Activated naive CD4-positive, alpha-beta T cell treated with anti-CD3 and anti-CD28 coated beads, Interleukin-2, amount 50 U/mL, for 24 hours (primary cell): ENCODE data around the gene GPRC5C.
A peak's percentile ranks its signal among the peaks of the same experiment; 100 is the strongest.

Source experiments
- H3K27ac Mint-ChIP-seq: one replicate; pipeline ENCODE4 v1.8.0; 2021; ENCODE audit warnings: mild to moderate bottlenecking, mixed read lengths
- H3K27me3 Mint-ChIP-seq: one replicate; pipeline ENCODE4 v1.8.0; 2021; ENCODE audit warnings: mixed read lengths
- H3K36me3 Mint-ChIP-seq: one replicate; pipeline ENCODE4 v1.8.0; 2021; ENCODE audit warnings: mixed read lengths
- H3K4me1 Mint-ChIP-seq: one replicate; pipeline ENCODE4 v1.8.0; 2021; ENCODE audit warnings: mixed read lengths
- H3K4me3 Mint-ChIP-seq: one replicate; pipeline ENCODE4 v1.8.0; 2021; ENCODE audit warnings: mild to moderate bottlenecking, mixed read lengths
- H3K9me3 Mint-ChIP-seq: one replicate; pipeline ENCODE4 v1.8.0; 2021; ENCODE audit warnings: mixed read lengths

Gene GPRC5C

GRCh38 chr17:74441537-74441936 lies 9.6 kb downstream of the GPRC5C start:
- Mint-ChIP-seq H3K4me3 (no peak overlapping the region), H3K27me3 (peaks cover 1% of the 10 kb centered on the region), H3K27ac (no peak overlapping the region), H3K9me3 (peaks cover 5% of the 10 kb centered on the region), H3K36me3 (no peaks in the 10 kb centered on the region), H3K4me1 (no peaks in the 10 kb centered on the region)

- Mint-ChIP-seq H3K4me1 (no peaks in the 10 kb centered on the region), H3K4me3 (no peak overlapping the region), H3K9me3 (peaks cover 5% of the 10 kb centered on the region), H3K27me3 (peaks cover 1% of the 10 kb centered on the region), H3K27ac (no peak overlapping the region), H3K36me3 (no peaks in the 10 kb centered on the region)
Measured at GRCh38 chr17:74442291-74442669, 10.4 kb downstream of the GPRC5C start.

- no peak overlapping the region for H3K27ac Mint-ChIP-seq
- H3K4me3 Mint-ChIP-seq, result no peak overlapping the region
- H3K9me3 Mint-ChIP-seq, result peaks cover 3% of the 10 kb centered on the region
- H3K36me3 Mint-ChIP-seq, result no peaks in the 10 kb centered on the region
- H3K4me1 Mint-ChIP-seq, result no peaks in the 10 kb centered on the region
- peaks cover 1% of the 10 kb centered on the region for H3K27me3 Mint-ChIP-seq
Measured at GRCh38 chr17:74442670-74443515, 11.0 kb downstream of the GPRC5C start.

- H3K27ac Mint-ChIP-seq, result no peak overlapping the region
- H3K9me3 Mint-ChIP-seq, result no peaks in the 10 kb centered on the region
- peaks cover 1% of the 10 kb centered on the region for H3K27me3 Mint-ChIP-seq
- no peak overlapping the region for H3K4me3 Mint-ChIP-seq
- no peaks in the 10 kb centered on the region for H3K4me1 Mint-ChIP-seq
- no peaks in the 10 kb centered on the region for H3K36me3 Mint-ChIP-seq
Measured at GRCh38 chr17:74443516-74444296, 11.8 kb downstream of the GPRC5C start.

DNA sequence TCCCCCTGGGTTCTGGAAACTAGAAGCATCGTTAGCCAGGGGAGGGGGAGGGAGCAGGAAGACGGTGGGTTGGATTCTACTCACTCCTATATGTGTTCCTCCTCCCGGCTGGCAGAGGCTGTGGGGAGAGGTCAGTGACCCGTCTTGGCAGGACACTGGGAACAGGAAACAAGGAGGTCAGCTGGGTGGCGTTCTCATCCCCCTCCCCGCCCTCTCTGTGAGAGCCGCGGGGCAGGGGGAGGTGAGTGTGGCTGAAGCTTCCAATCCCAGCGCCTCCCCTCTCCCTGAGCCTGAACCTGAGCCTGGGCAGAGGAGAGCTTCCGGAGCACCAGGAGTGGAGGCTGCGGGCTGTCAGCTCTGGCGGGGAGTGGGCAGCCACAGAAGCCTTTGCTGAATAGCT lies 12.5 kb downstream of the GPRC5C start:
- no peaks in the 10 kb centered on the region for H3K9me3 Mint-ChIP-seq
- peaks cover 1% of the 10 kb centered on the region for H3K27me3 Mint-ChIP-seq
- no peaks in the 10 kb centered on the region for H3K4me1 Mint-ChIP-seq
- H3K27ac Mint-ChIP-seq, result no peak overlapping the region
- H3K36me3 Mint-ChIP-seq, result no peaks in the 10 kb centered on the region
- no peak overlapping the region for H3K4me3 Mint-ChIP-seq

DNA sequence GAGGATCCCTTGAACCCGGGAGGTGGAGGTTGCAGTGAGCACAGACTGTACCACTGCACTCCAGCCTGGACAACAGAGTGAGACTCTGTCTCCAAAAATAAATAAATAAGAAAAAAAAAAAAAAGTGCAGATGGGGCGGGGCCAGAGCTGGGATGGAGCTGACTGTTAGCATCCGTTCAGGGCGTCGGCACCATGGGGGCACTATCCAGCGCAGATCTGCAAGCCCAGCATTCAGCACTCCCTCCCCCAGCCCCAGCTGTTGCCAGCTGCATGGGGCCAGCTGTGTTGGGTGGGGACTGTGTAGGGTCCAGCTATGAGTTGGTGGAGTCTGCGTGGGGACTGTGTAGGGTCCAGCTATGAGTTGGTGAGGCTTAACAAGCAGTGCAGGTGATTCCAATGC lies 13.3 kb downstream of the GPRC5C start:
- H3K27ac Mint-ChIP-seq, result no peak overlapping the region
- no peaks in the 10 kb centered on the region for H3K36me3 Mint-ChIP-seq
- no peaks in the 10 kb centered on the region for H3K4me1 Mint-ChIP-seq
- H3K27me3 Mint-ChIP-seq, result peaks cover 1% of the 10 kb centered on the region
- H3K9me3 Mint-ChIP-seq, result no peaks in the 10 kb centered on the region
- no peak overlapping the region for H3K4me3 Mint-ChIP-seq

GRCh38 chr17:74446551-74447500 lies 14.9 kb downstream of the GPRC5C start:
- no peak overlapping the region for H3K4me3 Mint-ChIP-seq
- no peaks in the 10 kb centered on the region for H3K4me1 Mint-ChIP-seq
- H3K27me3 Mint-ChIP-seq, result peaks cover 1% of the 10 kb centered on the region
- no peaks in the 10 kb centered on the region for H3K36me3 Mint-ChIP-seq
- no peaks in the 10 kb centered on the region for H3K9me3 Mint-ChIP-seq
- H3K27ac Mint-ChIP-seq, result no peak overlapping the region

DNA sequence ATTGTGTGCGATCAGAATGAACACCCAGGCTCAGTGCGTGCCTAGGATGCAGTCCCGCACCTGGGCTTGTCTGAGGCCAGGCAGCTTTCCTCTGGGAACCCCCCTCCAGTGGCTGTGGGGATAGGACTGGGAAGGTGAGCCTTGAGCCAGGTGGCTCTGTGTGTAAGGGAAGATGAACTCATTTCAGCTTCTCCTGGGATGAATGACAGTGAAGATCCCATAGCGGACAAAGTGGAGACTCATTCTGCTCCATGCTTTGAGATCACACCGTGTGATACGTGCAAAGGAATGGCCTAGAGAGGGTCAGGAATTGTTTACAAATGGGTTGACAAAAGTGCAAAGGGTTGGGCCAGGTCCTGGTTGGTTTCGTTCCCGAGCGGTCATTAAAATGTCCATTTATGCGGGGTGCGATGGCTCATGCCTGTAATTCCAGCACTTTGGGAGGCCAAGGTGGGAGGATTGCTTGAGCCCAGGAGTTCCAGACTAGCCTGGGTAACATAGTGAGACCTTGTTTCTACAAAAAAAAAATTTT lies 15.8 kb downstream of the GPRC5C start:
- H3K4me1 Mint-ChIP-seq, result no peaks in the 10 kb centered on the region
- no peaks in the 10 kb centered on the region for H3K9me3 Mint-ChIP-seq
- H3K27me3 Mint-ChIP-seq, result no peaks in the 10 kb centered on the region
- no peaks in the 10 kb centered on the region for H3K36me3 Mint-ChIP-seq
- no peak overlapping the region for H3K27ac Mint-ChIP-seq
- no peak overlapping the region for H3K4me3 Mint-ChIP-seq

- Mint-ChIP-seq H3K4me3 (no peak overlapping the region), H3K27me3 (no peaks in the 10 kb centered on the region), H3K4me1 (no peaks in the 10 kb centered on the region), H3K27ac (peak overlapping the region; percentile 41), H3K36me3 (no peaks in the 10 kb centered on the region), H3K9me3 (no peaks in the 10 kb centered on the region)
Measured at GRCh38 chr17:74448756-74449155, 16.9 kb downstream of the GPRC5C start.

- H3K4me1 Mint-ChIP-seq, result no peaks in the 10 kb centered on the region
- H3K4me3 Mint-ChIP-seq, result no peak overlapping the region
- no peaks in the 10 kb centered on the region for H3K9me3 Mint-ChIP-seq
- no peak overlapping the region for H3K27ac Mint-ChIP-seq
- H3K36me3 Mint-ChIP-seq, result no peaks in the 10 kb centered on the region
- no peaks in the 10 kb centered on the region for H3K27me3 Mint-ChIP-seq
Measured at GRCh38 chr17:74449306-74449705, 17.4 kb downstream of the GPRC5C start.

DNA sequence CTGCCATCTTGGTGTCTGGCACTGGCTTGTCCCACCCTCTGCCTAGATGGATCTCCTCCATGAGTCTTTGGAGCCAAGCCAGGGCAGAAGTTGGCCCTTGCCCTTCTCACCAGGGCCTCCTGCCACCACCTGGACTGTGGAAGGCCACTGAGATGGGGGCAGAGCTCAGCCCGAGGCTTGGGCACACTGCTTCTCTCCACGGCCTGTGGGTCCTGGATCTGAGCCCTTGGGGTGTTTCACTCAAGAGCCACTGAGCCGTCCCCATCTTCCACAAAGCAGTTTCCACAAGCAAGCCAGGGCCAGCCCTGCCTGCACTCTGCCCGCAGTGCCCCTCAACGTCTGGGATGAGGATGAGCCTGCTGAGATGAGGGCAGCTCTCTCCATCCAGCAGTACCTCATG lies 17.9 kb downstream of the GPRC5C start:
- H3K36me3 Mint-ChIP-seq, result no peaks in the 10 kb centered on the region
- no peaks in the 10 kb centered on the region for H3K27me3 Mint-ChIP-seq
- H3K27ac Mint-ChIP-seq, result peak overlapping the region; percentile 30
- no peaks in the 10 kb centered on the region for H3K4me1 Mint-ChIP-seq
- H3K9me3 Mint-ChIP-seq, result no peaks in the 10 kb centered on the region
- H3K4me3 Mint-ChIP-seq, result no peak overlapping the region

- Mint-ChIP-seq H3K27me3 (no peaks in the 10 kb centered on the region), H3K36me3 (no peaks in the 10 kb centered on the region), H3K4me3 (no peak overlapping the region), H3K4me1 (no peaks in the 10 kb centered on the region), H3K9me3 (no peaks in the 10 kb centered on the region), H3K27ac (no peak overlapping the region)
Measured at GRCh38 chr17:74450231-74450630, 18.3 kb downstream of the GPRC5C start.

GRCh38 chr17:74450925-74451403 lies 19.1 kb downstream of the GPRC5C start:
- no peaks in the 10 kb centered on the region for H3K27me3 Mint-ChIP-seq
- no peaks in the 10 kb centered on the region for H3K4me1 Mint-ChIP-seq
- H3K36me3 Mint-ChIP-seq, result no peaks in the 10 kb centered on the region
- H3K9me3 Mint-ChIP-seq, result no peaks in the 10 kb centered on the region
- no peak overlapping the region for H3K4me3 Mint-ChIP-seq
- no peak overlapping the region for H3K27ac Mint-ChIP-seq

DNA sequence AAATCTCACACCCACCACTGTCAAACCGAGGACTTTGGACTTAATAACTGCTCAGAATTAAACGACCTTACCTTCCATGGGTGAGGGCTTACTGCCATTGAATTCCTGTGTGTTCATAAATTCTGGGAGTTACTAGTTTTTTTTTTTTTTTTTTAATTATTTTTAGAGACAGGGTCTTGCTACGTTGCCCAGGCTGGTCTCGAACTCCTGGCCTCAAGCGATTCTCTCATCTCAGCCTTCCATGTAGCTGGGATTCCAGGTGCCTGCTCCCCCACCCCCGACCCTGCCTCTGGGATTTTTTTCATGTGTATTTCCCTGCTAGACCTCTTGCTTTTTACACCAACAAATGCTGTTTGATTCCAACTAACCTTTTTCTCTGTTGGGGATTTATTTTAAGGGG lies 19.7 kb downstream of the GPRC5C start:
- Mint-ChIP-seq H3K4me3 (no peak overlapping the region), H3K27me3 (no peaks in the 10 kb centered on the region), H3K36me3 (no peaks in the 10 kb centered on the region)

More for the DNA sequence above, 19.7 kb downstream of the GPRC5C start:
- H3K4me1 Mint-ChIP-seq, result no peaks in the 10 kb centered on the region
- H3K27ac Mint-ChIP-seq, result no peak overlapping the region
- H3K9me3 Mint-ChIP-seq, result no peaks in the 10 kb centered on the region
